Liver (tissue), 9 donors: ENCODE measurements around the gene POT1. TPM values are rescaled to one million over a fixed set of nuclear protein-coding genes. Genes with fewer than 3 reads are reported as not detected.

ENCODE experiments used
- DNase-seq: peaks from one replicate; pipeline ENCODE4 v3.0.0-alpha.2; 2017; ENCODE audit warnings: low spot score
- H3K27ac ChIP-seq, 2 donors: one replicate each; pipeline ENCODE4 v1.7.0; 2013; ENCODE audit warnings: inconsistent platforms in 2 of 2, low read length in 2 of 2, control low read depth in 1 of 2, low read depth in 1 of 2, mild to moderate bottlenecking in 1 of 2
- H3K27me3 ChIP-seq, 4 donors: one replicate each; pipeline versions ENCODE4 v1.6.1 to v1.7.0; 2013; ENCODE audit warnings: low read length in 3 of 4, inconsistent platforms in 1 of 4, mild to moderate bottlenecking in 1 of 4, moderate library complexity in 1 of 4; ENCODE audit not compliant: control insufficient read depth in 4 of 4, insufficient read depth in 4 of 4
- H3K36me3 ChIP-seq, 4 donors: one replicate each; pipeline versions ENCODE4 v1.6.1 to v1.7.0; 2013; ENCODE audit warnings: low read length in 3 of 4, mild to moderate bottlenecking in 3 of 4, low read depth in 1 of 4, moderate library complexity in 1 of 4; ENCODE audit not compliant: control insufficient read depth in 4 of 4, insufficient read depth in 3 of 4
- H3K4me1 ChIP-seq, 4 donors: one replicate each; pipeline versions ENCODE4 v1.6.1 to v1.7.0; 2013; ENCODE audit warnings: low read length in 3 of 4, mild to moderate bottlenecking in 3 of 4, moderate library complexity in 1 of 4; ENCODE audit not compliant: control insufficient read depth in 4 of 4, insufficient read depth in 4 of 4
- H3K4me3 ChIP-seq, 3 donors: one replicate each; pipeline versions ENCODE4 v1.6.1 to v1.7.0; 2013; ENCODE audit warnings: low read length in 3 of 3, control low read depth in 1 of 3, low read depth in 1 of 3, mild to moderate bottlenecking in 1 of 3
- H3K9ac ChIP-seq, 2 donors: one replicate each; pipeline ENCODE4 v1.7.0; 2013; ENCODE audit warnings: low read length in 2 of 2, mild to moderate bottlenecking in 2 of 2, moderate library complexity in 2 of 2, control low read depth in 1 of 2, low read depth in 1 of 2
- H3K9me3 ChIP-seq, 4 donors: one replicate each; pipeline versions ENCODE4 v1.6.1 to v1.7.0; 2013; ENCODE audit warnings: low read length in 3 of 4; ENCODE audit not compliant: control insufficient read depth in 4 of 4
- EGR1 ChIP-seq, 2 donors: IDR thresholded peaks; 2 replicates each; pipeline ENCODE4 v1.6.1; 2016 to 2018; ENCODE audit warnings: antibody characterized with exemption in 2 of 2, low read depth in 2 of 2
- FOXA1 ChIP-seq: IDR thresholded peaks from 2 replicates; pipeline ENCODE4 v1.6.1; 2016; ENCODE audit warnings: antibody characterized with exemption
- FOXA2 ChIP-seq: IDR thresholded peaks from 2 replicates; pipeline ENCODE4 v1.6.1; 2016; ENCODE audit warnings: antibody characterized with exemption
- GABPA ChIP-seq, 2 donors: IDR thresholded peaks in 1 of 2; conservative IDR thresholded peaks in 1 of 2; 2 replicates each; pipeline ENCODE4 v1.6.1; 2016; ENCODE audit warnings: antibody characterized with exemption in 2 of 2, mild to moderate bottlenecking in 1 of 2, moderate library complexity in 1 of 2
- HNF4A ChIP-seq, 2 donors: conservative IDR thresholded peaks; 2 replicates each; pipeline ENCODE4 v1.6.1; 2016; ENCODE audit warnings: antibody characterized with exemption in 2 of 2, mild to moderate bottlenecking in 2 of 2
- HNF4G ChIP-seq: IDR thresholded peaks from 2 replicates; pipeline ENCODE4 v1.6.1; 2016; ENCODE audit warnings: antibody characterized with exemption
- JUND ChIP-seq, 2 donors: IDR thresholded peaks; 2 replicates each; pipeline ENCODE4 v1.6.1; 2016; ENCODE audit warnings: antibody characterized with exemption in 2 of 2
- NR2F2 ChIP-seq: IDR thresholded peaks from 2 replicates; pipeline ENCODE4 v1.6.1; 2016; ENCODE audit warnings: antibody characterized with exemption
- RAD21 ChIP-seq, 2 donors: IDR thresholded peaks; 2 replicates each; pipeline ENCODE4 v1.6.1; 2016; ENCODE audit warnings: antibody characterized with exemption in 2 of 2, mild to moderate bottlenecking in 2 of 2
- RXRA ChIP-seq, 2 donors: IDR thresholded peaks; 2 replicates each; pipeline ENCODE4 v1.6.1; 2017 to 2018; ENCODE audit warnings: antibody characterized with exemption in 2 of 2, mild to moderate bottlenecking in 1 of 2
- SP1 ChIP-seq: IDR thresholded peaks from 2 replicates; pipeline ENCODE4 v1.6.1; 2018; ENCODE audit warnings: antibody characterized with exemption, mild to moderate bottlenecking
- TAF1 ChIP-seq: conservative IDR thresholded peaks from 2 replicates; pipeline ENCODE4 v1.6.1; 2016; ENCODE audit warnings: antibody characterized with exemption, mild to moderate bottlenecking
- YY1 ChIP-seq: IDR thresholded peaks from 2 replicates; pipeline ENCODE4 v1.6.1; 2016; ENCODE audit warnings: antibody characterized with exemption, mild to moderate bottlenecking
- WGBS: extraction: QIAGEN DNeasy Blood & Tissue Kit; methylation state at CpG from one replicate; pipeline ENCODE4 v1.1.7; 2013; 5-methylcytosine and 5-hydroxymethylcytosine counted together
- polyA plus RNA-seq, 2 donors: library from polyadenylated mRNA; stranded (reverse) in 1 of 2; unstranded in 1 of 2; fragments of 200-250 nt in 1 of 2; fragments of >200 nt in 1 of 2; fragmentation: Nextera tagmentation in 1 of 2; extraction: Ambion mirVana in 1 of 2; gene quantifications; one replicate each; pipeline versions ENCODE4 v1.2.1 to v1.2.3, GENCODE V29; 2013 to 2015
- total RNA-seq, 2 donors: library from RNA; depleted of rRNA; stranded (reverse); fragments of >200 nt; gene quantifications; one replicate each; pipeline ENCODE4 v1.2.3, GENCODE V29; 2014
- TF ChIP-seq, protein P1 (sequence below): IDR thresholded peaks from 2 replicates; pipeline ENCODE4 v1.6.1; 2016; ENCODE audit warnings: antibody characterized with exemption, mild to moderate bottlenecking
- TF ChIP-seq, protein P2 (sequence below): fragments of 150-350 bp; IDR thresholded peaks from 2 replicates; pipeline ENCODE4 v1.5.1; 2017; ENCODE audit warnings: improper control_type of control experiment, low read depth, low read length; ENCODE audit not compliant: missing input control
- TF ChIP-seq, protein P3 (sequence below): IDR thresholded peaks from 2 replicates; pipeline ENCODE4 v1.6.1; 2016; ENCODE audit warnings: antibody characterized with exemption
- TF ChIP-seq, protein P4 (sequence below): IDR thresholded peaks from 2 replicates; pipeline ENCODE4 v1.6.1; 2016; ENCODE audit warnings: antibody characterized with exemption
- TF ChIP-seq, protein P5 (sequence below): IDR thresholded peaks from 2 replicates; pipeline ENCODE4 v1.6.1; 2016; ENCODE audit warnings: antibody characterized with exemption
- donor health status: healthy.
- donor health status: healthy.
- donor health status: healthy.
- donor health status: healthy.
- donor health status: healthy.

Gene POT1
- total and polyA plus RNA-seq, 4 donors, result 4.9 to 35.5 (median 8.5) TPM

DNA sequence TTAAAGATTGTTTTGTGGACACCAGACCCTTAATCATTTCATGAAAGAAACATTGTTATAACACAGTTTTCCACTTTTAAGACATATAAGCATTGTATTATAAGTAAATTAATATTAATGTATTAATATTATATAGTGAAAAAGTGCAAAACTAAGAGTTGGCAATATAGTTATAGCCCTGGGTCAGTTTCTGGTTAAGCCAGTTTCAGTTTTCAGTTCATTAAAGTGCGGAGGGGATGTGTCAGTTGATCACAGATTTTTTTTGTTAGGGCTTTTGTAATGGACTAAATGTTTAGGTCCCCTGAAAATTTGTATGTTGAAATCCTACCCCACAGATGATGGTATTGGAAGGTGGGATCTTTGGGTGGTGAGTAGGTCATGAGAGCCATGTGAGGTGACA is 118.3 kb downstream of the POT1 start:
- Histone ChIP-seq H3K4me3 (no peak overlapping the region), H3K9me3 (no peaks in the 10 kb centered on the region), H3K27me3 (no peaks in the 10 kb centered on the region), H3K4me1 (no peaks in the 10 kb centered on the region), H3K9ac (no peak overlapping the region), H3K36me3 (no peaks in the 10 kb centered on the region), H3K27ac (no peak overlapping the region)
- TF ChIP-seq, protein P1, sequence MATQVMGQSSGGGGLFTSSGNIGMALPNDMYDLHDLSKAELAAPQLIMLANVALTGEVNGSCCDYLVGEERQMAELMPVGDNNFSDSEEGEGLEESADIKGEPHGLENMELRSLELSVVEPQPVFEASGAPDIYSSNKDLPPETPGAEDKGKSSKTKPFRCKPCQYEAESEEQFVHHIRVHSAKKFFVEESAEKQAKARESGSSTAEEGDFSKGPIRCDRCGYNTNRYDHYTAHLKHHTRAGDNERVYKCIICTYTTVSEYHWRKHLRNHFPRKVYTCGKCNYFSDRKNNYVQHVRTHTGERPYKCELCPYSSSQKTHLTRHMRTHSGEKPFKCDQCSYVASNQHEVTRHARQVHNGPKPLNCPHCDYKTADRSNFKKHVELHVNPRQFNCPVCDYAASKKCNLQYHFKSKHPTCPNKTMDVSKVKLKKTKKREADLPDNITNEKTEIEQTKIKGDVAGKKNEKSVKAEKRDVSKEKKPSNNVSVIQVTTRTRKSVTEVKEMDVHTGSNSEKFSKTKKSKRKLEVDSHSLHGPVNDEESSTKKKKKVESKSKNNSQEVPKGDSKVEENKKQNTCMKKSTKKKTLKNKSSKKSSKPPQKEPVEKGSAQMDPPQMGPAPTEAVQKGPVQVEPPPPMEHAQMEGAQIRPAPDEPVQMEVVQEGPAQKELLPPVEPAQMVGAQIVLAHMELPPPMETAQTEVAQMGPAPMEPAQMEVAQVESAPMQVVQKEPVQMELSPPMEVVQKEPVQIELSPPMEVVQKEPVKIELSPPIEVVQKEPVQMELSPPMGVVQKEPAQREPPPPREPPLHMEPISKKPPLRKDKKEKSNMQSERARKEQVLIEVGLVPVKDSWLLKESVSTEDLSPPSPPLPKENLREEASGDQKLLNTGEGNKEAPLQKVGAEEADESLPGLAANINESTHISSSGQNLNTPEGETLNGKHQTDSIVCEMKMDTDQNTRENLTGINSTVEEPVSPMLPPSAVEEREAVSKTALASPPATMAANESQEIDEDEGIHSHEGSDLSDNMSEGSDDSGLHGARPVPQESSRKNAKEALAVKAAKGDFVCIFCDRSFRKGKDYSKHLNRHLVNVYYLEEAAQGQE, result no peak
- TF ChIP-seq JUND (IDR thresholded peaks at IDR 0.05) (no peak), NR2F2 (no peak), GABPA (IDR thresholded peaks at IDR 0.05 in 1 of 2, conservative IDR thresholded peaks at IDR 0.05 in 1 of 2) (no peak), FOXA1 (no peak), SP1 (no peak), FOXA2 (no peak), RXRA (IDR thresholded peaks at IDR 0.05) (no peak), EGR1 (IDR thresholded peaks at IDR 0.05; ENCODE audit: low read depth in 2 of 2) (no peak), YY1 (no peak), RAD21 (IDR thresholded peaks at IDR 0.05) (no peak), HNF4G (no peak), TAF1 (no peak), HNF4A (conservative IDR thresholded peaks at IDR 0.05) (no peak)
- TF ChIP-seq, protein P2, sequence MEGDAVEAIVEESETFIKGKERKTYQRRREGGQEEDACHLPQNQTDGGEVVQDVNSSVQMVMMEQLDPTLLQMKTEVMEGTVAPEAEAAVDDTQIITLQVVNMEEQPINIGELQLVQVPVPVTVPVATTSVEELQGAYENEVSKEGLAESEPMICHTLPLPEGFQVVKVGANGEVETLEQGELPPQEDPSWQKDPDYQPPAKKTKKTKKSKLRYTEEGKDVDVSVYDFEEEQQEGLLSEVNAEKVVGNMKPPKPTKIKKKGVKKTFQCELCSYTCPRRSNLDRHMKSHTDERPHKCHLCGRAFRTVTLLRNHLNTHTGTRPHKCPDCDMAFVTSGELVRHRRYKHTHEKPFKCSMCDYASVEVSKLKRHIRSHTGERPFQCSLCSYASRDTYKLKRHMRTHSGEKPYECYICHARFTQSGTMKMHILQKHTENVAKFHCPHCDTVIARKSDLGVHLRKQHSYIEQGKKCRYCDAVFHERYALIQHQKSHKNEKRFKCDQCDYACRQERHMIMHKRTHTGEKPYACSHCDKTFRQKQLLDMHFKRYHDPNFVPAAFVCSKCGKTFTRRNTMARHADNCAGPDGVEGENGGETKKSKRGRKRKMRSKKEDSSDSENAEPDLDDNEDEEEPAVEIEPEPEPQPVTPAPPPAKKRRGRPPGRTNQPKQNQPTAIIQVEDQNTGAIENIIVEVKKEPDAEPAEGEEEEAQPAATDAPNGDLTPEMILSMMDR, result no peak
- TF ChIP-seq, protein P3, sequence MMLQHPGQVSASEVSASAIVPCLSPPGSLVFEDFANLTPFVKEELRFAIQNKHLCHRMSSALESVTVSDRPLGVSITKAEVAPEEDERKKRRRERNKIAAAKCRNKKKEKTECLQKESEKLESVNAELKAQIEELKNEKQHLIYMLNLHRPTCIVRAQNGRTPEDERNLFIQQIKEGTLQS, result no peak
- TF ChIP-seq, protein P4, sequence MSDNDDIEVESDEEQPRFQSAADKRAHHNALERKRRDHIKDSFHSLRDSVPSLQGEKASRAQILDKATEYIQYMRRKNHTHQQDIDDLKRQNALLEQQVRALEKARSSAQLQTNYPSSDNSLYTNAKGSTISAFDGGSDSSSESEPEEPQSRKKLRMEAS, result no peak
- DNase-seq, result no peak
- WGBS, result 95% methylated on average over 1 of the region's 1 CpG

DNA sequence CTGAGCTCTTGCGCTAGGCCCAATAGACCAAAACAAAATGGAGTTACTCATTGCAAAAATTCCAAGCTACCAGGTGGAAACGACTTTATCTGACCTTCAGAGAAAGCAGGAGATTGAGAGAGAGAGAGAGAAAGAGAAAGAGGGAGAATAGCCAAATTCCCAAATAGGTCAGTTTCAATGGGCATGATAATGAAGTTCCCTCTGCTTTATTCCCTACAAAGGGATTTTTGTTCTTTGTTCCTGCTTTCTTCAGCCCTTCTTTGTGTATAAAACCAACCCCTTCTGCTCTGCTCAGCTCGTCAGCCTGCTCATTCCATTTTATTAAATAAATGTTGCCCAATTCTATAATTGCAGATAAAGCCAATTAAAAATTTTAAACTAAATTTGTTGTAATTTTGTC is 119.0 kb downstream of the POT1 start:
- no peaks in the 10 kb centered on the region for H3K36me3 ChIP-seq
- no peaks in the 10 kb centered on the region for H3K4me1 ChIP-seq
- H3K9me3 ChIP-seq, result no peaks in the 10 kb centered on the region
- no peak for DNase-seq
- no peak overlapping the region for H3K4me3 ChIP-seq
- no peak overlapping the region for H3K9ac ChIP-seq
- H3K27ac ChIP-seq, result no peak overlapping the region
- TF ChIP-seq RXRA (IDR thresholded peaks at IDR 0.05) (no peak), EGR1 (IDR thresholded peaks at IDR 0.05; ENCODE audit: low read depth in 2 of 2) (no peak), NR2F2 (no peak), FOXA2 (no peak), TAF1 (no peak)
- TF ChIP-seq, protein P5, sequence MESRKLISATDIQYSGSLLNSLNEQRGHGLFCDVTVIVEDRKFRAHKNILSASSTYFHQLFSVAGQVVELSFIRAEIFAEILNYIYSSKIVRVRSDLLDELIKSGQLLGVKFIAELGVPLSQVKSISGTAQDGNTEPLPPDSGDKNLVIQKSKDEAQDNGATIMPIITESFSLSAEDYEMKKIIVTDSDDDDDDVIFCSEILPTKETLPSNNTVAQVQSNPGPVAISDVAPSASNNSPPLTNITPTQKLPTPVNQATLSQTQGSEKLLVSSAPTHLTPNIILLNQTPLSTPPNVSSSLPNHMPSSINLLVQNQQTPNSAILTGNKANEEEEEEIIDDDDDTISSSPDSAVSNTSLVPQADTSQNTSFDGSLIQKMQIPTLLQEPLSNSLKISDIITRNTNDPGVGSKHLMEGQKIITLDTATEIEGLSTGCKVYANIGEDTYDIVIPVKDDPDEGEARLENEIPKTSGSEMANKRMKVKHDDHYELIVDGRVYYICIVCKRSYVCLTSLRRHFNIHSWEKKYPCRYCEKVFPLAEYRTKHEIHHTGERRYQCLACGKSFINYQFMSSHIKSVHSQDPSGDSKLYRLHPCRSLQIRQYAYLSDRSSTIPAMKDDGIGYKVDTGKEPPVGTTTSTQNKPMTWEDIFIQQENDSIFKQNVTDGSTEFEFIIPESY, result no peak
- TF ChIP-seq, protein P2, result no peak
- 69% methylated on average over 3 of the region's 3 CpGs for WGBS
- H3K27me3 ChIP-seq, result no peaks in the 10 kb centered on the region
